Lung (tissue), 12 donors: ENCODE results near the gene JAG2. TPM values are rescaled to one million over a fixed set of nuclear protein-coding genes. Genes with fewer than 3 reads are reported as not detected.
A peak's percentile ranks its signal among the peaks of the same experiment; 100 is the strongest.

ENCODE experiments used
- ATAC-seq: fragments of 200-7000 bp; cut with Tn5 transposase; one replicate; pipeline ENCODE4 v1.9.1; 2020; ENCODE audit warnings: moderate number of reproducible peaks; ENCODE audit not compliant: insufficient read depth, low FRiP score
- DNase-seq, 3 donors: peaks; one replicate each; pipeline ENCODE4 v3.0.0-alpha.2; 2013 to 2017
- H3K27ac ChIP-seq, 2 donors: one replicate each; pipeline ENCODE4 v1.5.1; 2013; ENCODE audit warnings: mild to moderate bottlenecking in 2 of 2, moderate library complexity in 2 of 2, control low read depth in 1 of 2, inconsistent platforms in 1 of 2, low read depth in 1 of 2, low read length in 1 of 2
- H3K27me3 ChIP-seq, 3 donors: one replicate each; pipeline ENCODE4 v1.5.1; 2013; ENCODE audit warnings: low read length in 2 of 3; ENCODE audit not compliant: control insufficient read depth in 3 of 3, insufficient read depth in 3 of 3
- H3K36me3 ChIP-seq, 4 donors: one replicate each; pipeline ENCODE4 v1.5.1; 2013; ENCODE audit warnings: low read length in 4 of 4, mild to moderate bottlenecking in 1 of 4, moderate library complexity in 1 of 4; ENCODE audit not compliant: control insufficient read depth in 4 of 4, insufficient read depth in 4 of 4
- H3K4me1 ChIP-seq, 5 donors: one replicate each; pipeline ENCODE4 v1.5.1; 2013; ENCODE audit warnings: low read length in 5 of 5, mild to moderate bottlenecking in 2 of 5, moderate library complexity in 1 of 5; ENCODE audit not compliant: control insufficient read depth in 5 of 5, insufficient read depth in 5 of 5
- H3K4me3 ChIP-seq: one replicate; pipeline ENCODE4 v1.5.1; 2013; ENCODE audit warnings: mild to moderate bottlenecking, control low read depth, moderate library complexity
- H3K9ac ChIP-seq, 2 donors: one replicate each; pipeline ENCODE4 v1.5.1; 2013; ENCODE audit warnings: low read length in 2 of 2, control low read depth in 1 of 2; ENCODE audit not compliant: insufficient read depth in 1 of 2
- H3K9me3 ChIP-seq, 4 donors: one replicate each; pipeline ENCODE4 v1.5.1; 2013; ENCODE audit warnings: low read length in 3 of 4, mild to moderate bottlenecking in 1 of 4, moderate library complexity in 1 of 4; ENCODE audit not compliant: control insufficient read depth in 4 of 4, insufficient read depth in 3 of 4
- CTCF ChIP-seq: IDR thresholded peaks from 2 replicates; pipeline ENCODE4 v1.5.1; 2012; ENCODE audit warnings: mild to moderate bottlenecking; ENCODE audit errors: control extremely low read depth, extremely low read depth
- WGBS, 2 donors: extraction: QIAGEN DNeasy Blood & Tissue Kit; methylation state at CpG; one replicate each; pipeline ENCODE4 v1.1.7; 2013; 5-methylcytosine and 5-hydroxymethylcytosine counted together
- polyA plus RNA-seq, 2 donors: library from polyadenylated mRNA; stranded (reverse); fragments of 200-250 nt; gene quantifications; one replicate each; pipeline ENCODE4 v1.2.1, GENCODE V29; 2013
- total RNA-seq, 2 donors: library from RNA; depleted of rRNA in 1 of 2; stranded (reverse); fragments of >200 nt in 1 of 2; gene quantifications; one replicate each; pipeline ENCODE4 v1.2.1, GENCODE V29; 2014 to 2021
- donor health status: control.
- donor health status: control.
- donor health status: Bipolar disorder and iron deficiency.
- donor health status: healthy.
- donor health status: DM: yes; HTN: yes; CAD: no.

The JAG2 gene
- total and polyA plus RNA-seq, 4 donors: 14.1 to 35.1 (median 27.8) TPM

DNA sequence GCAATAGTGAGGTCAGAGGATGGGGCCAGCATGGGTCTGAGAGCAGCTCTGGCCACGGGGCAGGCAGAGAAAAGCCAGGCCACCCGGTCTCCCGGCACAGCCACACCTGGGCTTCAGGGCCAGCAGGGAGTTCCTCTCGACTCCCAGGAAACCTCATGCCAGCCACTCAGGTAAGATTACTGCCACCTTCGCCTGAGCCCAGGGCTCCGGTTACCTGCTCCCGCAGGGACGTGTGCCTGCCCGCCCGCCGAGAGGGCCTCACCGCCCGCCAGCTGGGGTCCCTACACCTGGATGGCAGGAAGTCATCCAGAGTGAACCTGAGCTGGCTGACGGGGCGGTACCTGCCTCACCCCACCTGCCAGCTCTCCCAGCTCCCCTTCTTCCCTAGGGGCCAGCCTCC lies 7.3 kb downstream of the JAG2 start:
- no peaks in the 10 kb centered on the region for H3K9me3 ChIP-seq
- no peak for TF ChIP-seq CTCF
- H3K27ac ChIP-seq: no peak overlapping the region
- H3K27me3 ChIP-seq: no peaks in the 10 kb centered on the region
- no peak for ATAC-seq
- H3K4me3 ChIP-seq: no peak overlapping the region
- WGBS, 2 donors: 81 to 84% methylated on average over 13 to 15 of the region's 15 CpGs
- H3K4me1 ChIP-seq: no peaks in the 10 kb centered on the region
- H3K36me3 ChIP-seq: no peaks in the 10 kb centered on the region
- no peak overlapping the region for H3K9ac ChIP-seq
- DNase-seq: peak in 2 of 3 donors; percentile 33 to 41

- no peaks in the 10 kb centered on the region for H3K36me3 ChIP-seq
- H3K27me3 ChIP-seq: no peaks in the 10 kb centered on the region
- H3K9ac ChIP-seq: no peak overlapping the region
- ATAC-seq (no peak), DNase-seq (no peak)
- no peak overlapping the region for H3K27ac ChIP-seq
- no peak for TF ChIP-seq CTCF
- H3K9me3 ChIP-seq: no peaks in the 10 kb centered on the region
- no peaks in the 10 kb centered on the region for H3K4me1 ChIP-seq
- 45 to 75% methylated on average over 12 of the region's 12 CpGs for WGBS, 2 donors
- H3K4me3 ChIP-seq: no peak overlapping the region
Observed at GRCh38 chr14:105160776-105161175, 7.8 kb downstream of the JAG2 start.

DNA sequence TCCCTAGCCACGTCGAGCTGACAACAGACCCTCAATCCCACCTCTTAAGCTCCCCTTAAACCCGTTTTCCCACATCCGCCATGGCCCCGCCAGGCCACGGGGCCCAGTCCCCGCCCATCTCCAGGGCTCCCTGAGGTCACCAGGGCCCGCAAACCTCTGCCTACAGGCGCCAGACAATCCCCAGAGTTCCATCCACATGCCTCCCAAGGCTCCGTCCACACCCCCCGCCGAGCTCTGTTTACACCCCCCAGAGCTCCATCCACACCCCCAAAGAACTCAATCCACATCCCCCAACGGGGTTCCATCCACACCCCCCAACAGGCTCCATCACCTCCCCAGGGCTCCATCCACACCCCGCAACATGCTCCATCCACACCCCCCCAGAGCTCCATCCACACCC lies 9.2 kb downstream of the JAG2 start:
- Histone ChIP-seq H3K4me1 (no peaks in the 10 kb centered on the region), H3K4me3 (no peak overlapping the region), H3K27ac (no peak overlapping the region), H3K9ac (no peak overlapping the region), H3K9me3 (no peaks in the 10 kb centered on the region), H3K27me3 (no peaks in the 10 kb centered on the region), H3K36me3 (peaks cover 0 to 5% (median 0%) of the 10 kb centered on the region in 4 donors)
- no peak for ATAC-seq
- 85 to 90% methylated on average over 13 to 14 of the region's 14 CpGs for WGBS, 2 donors
- no peak for TF ChIP-seq CTCF
- no peak for DNase-seq

DNA sequence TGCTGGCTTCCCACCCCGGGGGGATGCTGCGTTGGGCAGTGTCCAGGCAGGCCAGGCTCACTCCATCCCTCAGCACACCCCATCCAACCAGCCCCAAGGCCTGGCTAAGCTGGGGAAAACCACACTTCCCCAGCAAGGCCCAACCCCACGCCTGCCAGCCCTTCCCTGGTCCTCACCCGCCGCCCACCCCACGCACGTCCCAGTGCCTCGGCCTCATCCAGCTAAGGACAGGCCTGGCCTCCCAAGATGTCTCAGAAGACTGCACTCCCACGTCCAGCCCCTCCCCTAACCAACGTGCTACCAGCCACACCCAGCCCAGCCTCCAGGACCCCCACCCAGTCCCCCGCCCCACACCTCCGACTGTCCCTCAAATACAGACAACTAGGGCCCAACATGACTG lies 9.8 kb downstream of the JAG2 start:
- peaks cover 0 to 5% (median 0%) of the 10 kb centered on the region in 4 donors for H3K36me3 ChIP-seq
- H3K9me3 ChIP-seq: no peaks in the 10 kb centered on the region
- no peak for TF ChIP-seq CTCF
- H3K9ac ChIP-seq: no peak overlapping the region
- WGBS, 2 donors: 81 to 82% methylated on average over 12 of the region's 12 CpGs
- no peaks in the 10 kb centered on the region for H3K27me3 ChIP-seq
- no peak for DNase-seq
- no peak for ATAC-seq
- no peak overlapping the region for H3K27ac ChIP-seq
- peaks cover 0 to 2% (median 0%) of the 10 kb centered on the region in 5 donors for H3K4me1 ChIP-seq
- no peak overlapping the region for H3K4me3 ChIP-seq
